Measurements from ENCODE around the gene ANKRD23. TPM values are rescaled to one million over a fixed set of nuclear protein-coding genes. Genes with fewer than 3 reads are reported as not detected.
"Not testable (repeated sequence)": the region's sequence is repeated elsewhere in the genome, so short reads cannot be mapped to it uniquely, and the experiment has no call there.

The ANKRD23 gene
- total RNA-seq, 1 experiment from 2014 or later, result 2.1 TPM

GRCh38 chr2:96863575-96864342 lies 19.9 kb upstream of the ANKRD23 start:
- DNase-seq (ENCODE audit: low read depth), result no peak

GRCh38 chr2:96863056-96863455 lies 19.2 kb upstream of the ANKRD23 start:
- DNase-seq (ENCODE audit: low read depth), result not testable (repeated sequence)

- no peak for DNase-seq (ENCODE audit: low read depth)
Measured at GRCh38 chr2:96861074-96861473, 17.3 kb upstream of the ANKRD23 start.

- no peak for DNase-seq (ENCODE audit: low read depth)
Measured at GRCh38 chr2:96860065-96861029, 16.5 kb upstream of the ANKRD23 start.

- no peak for DNase-seq (ENCODE audit: low read depth)
Measured at GRCh38 chr2:96859681-96860064, 15.9 kb upstream of the ANKRD23 start.

GRCh38 chr2:96859099-96859649 lies 15.4 kb upstream of the ANKRD23 start:
- peak; percentile 37 for DNase-seq (ENCODE audit: low read depth)

GRCh38 chr2:96857667-96858372 lies 14.0 kb upstream of the ANKRD23 start, which contains the start of gene ANKRD39:
TSS of gene ANKRD39 (minus strand) at chr2:96858016. CDS start at chr2:96857987, 29 bp downstream.
- peak; percentile 99 for DNase-seq (ENCODE audit: low read depth)

GRCh38 chr2:96856776-96857666 lies 13.2 kb upstream of the ANKRD23 start:
- peak; percentile 44 for DNase-seq (ENCODE audit: low read depth)

GRCh38 chr2:96853321-96853720 lies 9.5 kb upstream of the ANKRD23 start:
- DNase-seq (ENCODE audit: low read depth), result no peak

- no peak for DNase-seq (ENCODE audit: low read depth)
Measured at GRCh38 chr2:96852667-96853066, 8.8 kb upstream of the ANKRD23 start.

GRCh38 chr2:96848264-96848663 lies 4.4 kb upstream of the ANKRD23 start:
- no peak for DNase-seq (ENCODE audit: low read depth)

- no peak for DNase-seq (ENCODE audit: low read depth)
Measured at GRCh38 chr2:96847586-96847985, 3.8 kb upstream of the ANKRD23 start.

GRCh38 chr2:96846825-96847224 lies 3.0 kb upstream of the ANKRD23 start:
- DNase-seq (ENCODE audit: low read depth), result no peak

- DNase-seq (ENCODE audit: low read depth), result no peak
Measured at GRCh38 chr2:96844405-96844808, 586 bp upstream of the ANKRD23 start.

- DNase-seq (ENCODE audit: low read depth), result no peak
Measured at GRCh38 chr2:96842600-96842999, 1.2 kb downstream of the ANKRD23 start.

GRCh38 chr2:96841701-96842495 lies 1.9 kb downstream of the ANKRD23 start:
- no peak for DNase-seq (ENCODE audit: low read depth)

- DNase-seq (ENCODE audit: low read depth), result no peak
Measured at GRCh38 chr2:96839875-96840850, 3.7 kb downstream of the ANKRD23 start.

GRCh38 chr2:96839293-96839874 lies 4.4 kb downstream of the ANKRD23 start:
- DNase-seq (ENCODE audit: low read depth), result no peak
